GM12891 (cell line): ENCODE measurements around the gene SRGAP1.

Source experiments
- DNase-seq: peaks from one replicate; pipeline ENCODE4 v3.0.0; 2011; ENCODE audit warnings: low spot score; ENCODE audit not compliant: insufficient read length
- FAIRE-seq: peaks from 2 replicates; lab custom pipeline; 2011; peaks lifted over from hg19 to GRCh38; lab: Jason Lieb, UNC
- PAX5 ChIP-seq: IDR thresholded peaks from 2 replicates; pipeline ENCODE4 v1.6.1; 2011; ENCODE audit warnings: low read length, moderate library complexity, mild to moderate bottlenecking; ENCODE audit not compliant: insufficient read depth, severe bottlenecking
- POLR2A ChIP-seq: IDR thresholded peaks from 2 replicates; pipeline ENCODE4 v1.6.1; 2011; ENCODE audit warnings: low read depth, low read length, control low read depth
- POLR2AphosphoS5 ChIP-seq: IDR thresholded peaks from 2 replicates; pipeline ENCODE4 v1.6.1; 2011; ENCODE audit warnings: low read depth, low read length, control low read depth
- POU2F2 ChIP-seq: IDR thresholded peaks from 2 replicates; pipeline ENCODE4 v1.6.1; 2011; ENCODE audit warnings: low read depth, mild to moderate bottlenecking, control low read depth, low read length, moderate library complexity
- SPI1 ChIP-seq: IDR thresholded peaks from 2 replicates; pipeline ENCODE4 v1.6.1; 2011; ENCODE audit warnings: low read depth, low read length, control low read depth
- TAF1 ChIP-seq: IDR thresholded peaks from 2 replicates; pipeline ENCODE4 v1.6.1; 2011; ENCODE audit warnings: low read depth, low read length, control low read depth

Gene SRGAP1

GRCh38 chr12:63937378-63938316 is 93.1 kb downstream of the SRGAP1 start:
- DNase-seq (no peak), FAIRE-seq (no peak)
- TF ChIP-seq POU2F2 (no peak), PAX5 (no peak), POLR2AphosphoS5 (no peak), SPI1 (no peak), TAF1 (no peak), POLR2A (no peak)

DNA sequence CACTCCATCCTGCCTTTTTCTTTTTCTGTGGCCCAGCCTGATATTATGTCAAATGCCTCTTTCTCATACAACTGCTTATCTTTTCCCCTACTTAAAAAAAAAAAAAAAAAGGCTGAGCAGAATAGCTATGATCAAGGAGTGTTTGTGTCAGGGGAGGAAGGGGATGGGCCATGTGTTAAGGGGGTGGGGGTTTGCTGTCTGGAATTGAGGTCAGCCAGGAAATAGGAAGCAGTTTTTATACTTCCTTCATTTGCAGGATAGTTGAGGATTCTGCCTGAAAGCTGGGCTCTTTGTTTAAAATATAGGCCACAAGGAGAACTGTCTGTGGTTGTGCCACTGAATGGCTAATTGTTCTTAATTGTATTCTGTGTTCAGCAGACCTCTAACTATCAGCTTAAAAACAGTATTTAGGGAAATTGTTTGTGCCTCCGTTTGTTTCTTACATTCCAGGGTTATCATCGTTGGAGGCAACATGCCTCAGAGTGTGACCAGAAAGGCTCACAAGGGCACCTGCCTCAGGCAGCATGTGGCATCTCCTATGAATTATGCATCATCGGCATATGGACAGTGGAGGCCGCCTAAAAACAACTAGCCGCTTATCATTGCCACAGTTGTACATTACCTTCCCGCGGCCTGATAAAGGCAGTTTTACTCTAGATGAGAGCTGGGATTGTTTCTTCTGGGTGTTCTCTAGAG is 96.0 kb downstream of the SRGAP1 start:
- no peak for DNase-seq
- TF ChIP-seq SPI1 (no peak), POLR2AphosphoS5 (no peak), POU2F2 (no peak), POLR2A (no peak), PAX5 (no peak), TAF1 (no peak)
- no peak for FAIRE-seq

DNA sequence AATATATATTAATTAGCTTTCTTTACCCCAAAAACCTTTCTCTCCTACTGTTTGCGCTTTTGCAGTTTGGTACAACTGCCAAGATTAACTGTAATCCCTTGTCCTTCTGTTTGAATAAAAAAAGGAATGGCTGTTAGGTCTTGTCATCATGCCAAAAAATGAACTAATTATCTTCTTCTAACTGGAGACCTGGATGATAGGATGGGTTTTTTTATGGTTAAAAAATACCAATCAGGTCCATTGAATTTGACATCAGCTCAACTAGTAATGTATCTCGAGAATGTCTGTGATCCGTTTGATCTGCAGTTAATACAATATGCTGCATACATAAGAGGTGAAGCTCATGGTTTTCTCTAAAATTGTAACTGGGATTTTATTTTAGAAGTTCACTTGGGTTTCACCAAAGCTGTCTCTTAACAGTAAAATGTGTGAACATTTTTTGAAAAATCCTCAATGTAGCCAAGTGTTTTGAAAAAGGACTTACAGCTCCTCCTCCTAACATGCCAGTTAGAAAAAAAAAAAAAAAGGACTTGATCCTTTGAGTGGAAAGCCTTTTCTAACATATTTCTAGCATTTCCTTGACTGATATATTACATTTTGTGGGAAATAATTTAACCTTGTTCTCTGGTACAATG is 96.8 kb downstream of the SRGAP1 start:
- FAIRE-seq, result no peak
- DNase-seq, result no peak
- TF ChIP-seq PAX5 (no peak), SPI1 (no peak), POLR2A (no peak), POLR2AphosphoS5 (no peak), POU2F2 (no peak), TAF1 (no peak)

DNA sequence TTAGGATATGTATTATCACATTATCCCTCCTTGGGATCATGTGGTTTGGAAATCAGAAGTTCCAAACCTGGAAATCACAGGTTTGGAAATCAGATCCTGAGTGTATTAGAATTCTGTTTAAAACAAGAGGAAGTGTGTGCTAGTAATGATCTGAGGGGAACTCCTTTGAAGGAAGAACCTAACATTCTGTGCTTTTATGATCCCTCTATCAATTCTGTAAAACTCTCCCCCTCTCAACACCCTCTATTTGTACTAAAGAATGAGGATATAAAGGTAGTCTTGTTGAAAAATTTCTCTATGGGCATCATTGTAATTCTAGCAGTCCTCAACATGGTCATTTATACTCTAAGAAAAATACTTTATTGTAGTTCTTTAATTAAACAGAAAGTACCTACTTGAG is 97.4 kb downstream of the SRGAP1 start:
- FAIRE-seq (no peak), DNase-seq (no peak)
- TF ChIP-seq SPI1 (no peak), POU2F2 (no peak), TAF1 (no peak), POLR2A (no peak), PAX5 (no peak), POLR2AphosphoS5 (no peak)

- FAIRE-seq (no peak), DNase-seq (no peak)
- TF ChIP-seq POLR2A (no peak), POLR2AphosphoS5 (no peak), PAX5 (no peak), POU2F2 (no peak), SPI1 (no peak), TAF1 (no peak)
Observed at GRCh38 chr12:63942464-63943241, 98.2 kb downstream of the SRGAP1 start.

- no peak for TF ChIP-seq POLR2AphosphoS5
- no peak for TF ChIP-seq TAF1
- TF ChIP-seq PAX5, result no peak
- TF ChIP-seq SPI1, result no peak
- no peak for TF ChIP-seq POLR2A
- TF ChIP-seq POU2F2, result no peak
- FAIRE-seq (no peak), DNase-seq (no peak)
Observed at GRCh38 chr12:63944034-63944579, 99.6 kb downstream of the SRGAP1 start.

DNA sequence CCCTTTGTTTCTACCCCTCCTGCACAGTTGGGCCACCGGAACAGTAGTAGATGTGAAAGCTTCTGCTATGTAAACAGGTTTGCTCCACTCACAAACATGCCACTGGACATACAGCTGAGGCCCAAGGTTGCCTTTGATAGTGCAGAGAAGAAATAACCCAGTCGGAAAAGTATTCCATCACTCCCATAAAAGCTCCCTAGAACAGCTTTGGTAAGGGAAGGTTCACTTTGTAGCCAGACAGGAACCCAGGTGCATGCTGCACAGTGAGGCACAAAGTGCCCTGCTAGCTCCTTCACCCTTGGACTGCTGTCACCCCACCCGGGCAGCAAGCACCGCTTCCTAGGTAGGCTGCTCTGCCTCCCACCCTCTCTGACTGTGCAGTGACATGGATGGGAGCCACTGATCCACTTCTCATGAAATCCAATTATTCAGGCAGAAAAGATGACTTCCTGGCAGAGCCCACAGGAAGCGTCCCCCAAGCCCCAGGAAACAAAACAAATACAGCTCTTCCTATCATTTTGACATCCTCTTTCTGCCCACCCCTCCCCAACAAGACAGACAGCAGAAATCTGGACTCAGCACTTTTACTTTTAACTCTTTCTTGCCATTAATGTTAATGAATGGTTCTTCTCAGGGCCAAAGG is 100.2 kb downstream of the SRGAP1 start:
- FAIRE-seq (no peak), DNase-seq (no peak)
- TF ChIP-seq POLR2A (no peak), POLR2AphosphoS5 (no peak), TAF1 (no peak), PAX5 (no peak), POU2F2 (no peak), SPI1 (no peak)

- FAIRE-seq (no peak), DNase-seq (no peak)
- TF ChIP-seq SPI1 (no peak), POU2F2 (no peak), POLR2A (no peak), TAF1 (no peak), PAX5 (no peak), POLR2AphosphoS5 (no peak)
Observed at GRCh38 chr12:63945777-63946176, 101.3 kb downstream of the SRGAP1 start.
